Measurements from ENCODE around the gene COQ9.
A peak's percentile ranks its signal among the peaks of the same experiment; 100 is the strongest.

COQ9 gene

GRCh38 chr16:57486858-57487834 is 39.9 kb downstream of the COQ9 start:
- Histone ChIP-seq H3K4me3 (ENCODE audit: low read depth, low read length) (no peak overlapping the region), H3K9me3 (ENCODE audit: control insufficient read depth, insufficient read depth, low read depth, low read length) (no peaks in the 10 kb centered on the region), H3K4me1 (ENCODE audit: control insufficient read depth, insufficient read depth, low read length) (no peaks in the 10 kb centered on the region), H3K27ac (ENCODE audit: extremely low read depth, low read depth, low read length) (no peak overlapping the region; the same call in 1 of the 2 replicates), H3K36me3 (ENCODE audit: control insufficient read depth in 2 of 2, insufficient read depth in 1 of 2, low read length in 2 of 2) (no peaks in the 10 kb centered on the region)
- TF ChIP-seq PATZ1 (tag by site-specific recombination; IDR thresholded peaks at IDR 0.05) (peak; percentile 53; the same call in 1 of the 2 replicates), ZNF692 (tag by site-specific recombination; IDR thresholded peaks at IDR 0.05) (0 out of 2 replicates have a peak, but pooled peaks have one; percentile 5), ZNF398 (tag by site-specific recombination; IDR thresholded peaks at IDR 0.05) (peak; percentile 19; the same call in 1 of the 2 replicates), ZNF292 (tag by site-specific recombination; IDR thresholded peaks at IDR 0.05; ENCODE audit: borderline replicate concordance, low read depth) (no peak), ZNF366 (tag by site-specific recombination; conservative IDR thresholded peaks at IDR 0.05) (no peak), PRDM10 (tag by site-specific recombination; IDR thresholded peaks at IDR 0.05) (0 out of 2 replicates have a peak, but pooled peaks have one; percentile 0), KLF1 (tag by site-specific recombination; IDR thresholded peaks at IDR 0.05) (0 out of 2 replicates have a peak, but pooled peaks have one; percentile 8)
- ChIA-PET CTCF (interaction anchor here (0.5 to 1.8 kb wide), 4 partner anchors 24 to 414 kb away, joined by 3 to 4 read pairs (median 4); partner anchors contain the start of gene POLR2C), POLR2A (interaction anchor here (1.1 kb wide), 1 partner anchor 25 kb away, joined by 3 read pairs; no protein-coding TSS in a partner anchor)

GRCh38 chr16:57489229-57489628 is 42.0 kb downstream of the COQ9 start:
- ChIA-PET POLR2A (interaction anchor here (0.6 to 1.2 kb wide), 3 partner anchors 27 to 366 kb away, joined by 3 to 12 read pairs (median 3); partner anchors contain the start of gene POLR2C), CTCF (interaction anchor here (0.7 to 1.4 kb wide), 2 partner anchors 19 to 27 kb away, joined by 4 to 7 read pairs; partner anchors contain the start of gene POLR2C)
- Histone ChIP-seq H3K4me1 (ENCODE audit: control insufficient read depth, insufficient read depth, low read length) (no peaks in the 10 kb centered on the region), H3K36me3 (ENCODE audit: control insufficient read depth in 2 of 2, insufficient read depth in 1 of 2, low read length in 2 of 2) (no peaks in the 10 kb centered on the region), H3K27ac (ENCODE audit: extremely low read depth, low read depth, low read length) (no peak overlapping the region), H3K4me3 (ENCODE audit: low read depth, low read length) (no peak overlapping the region), H3K9me3 (ENCODE audit: control insufficient read depth, insufficient read depth, low read depth, low read length) (no peaks in the 10 kb centered on the region)
- peak; percentile 100 for TF ChIP-seq ZNF610 (tag by site-specific recombination; IDR thresholded peaks at IDR 0.05; ENCODE audit: borderline replicate concordance)
- TF ChIP-seq ZIC2 (tag by site-specific recombination; IDR thresholded peaks at IDR 0.05) = no peak
